Mammary epithelial cell (primary cell): ENCODE data around the gene RBL1.

Source experiments
- EZH2 ChIP-seq: IDR thresholded peaks from 2 replicates; pipeline ENCODE4 v1.6.1; 2012; ENCODE audit warnings: low read length, inconsistent platforms, borderline replicate concordance
- TF ChIP-seq, protein P1 (sequence below), 2 donors: IDR thresholded peaks in 1 of 2; conservative IDR thresholded peaks in 1 of 2; 2 replicates each; pipeline ENCODE4 v1.5.1; 2011 to 2012; ENCODE audit warnings: inconsistent platforms in 2 of 2, low read length in 2 of 2, mild to moderate bottlenecking in 2 of 2, control low read depth in 1 of 2, low read depth in 1 of 2; ENCODE audit not compliant: insufficient read depth in 1 of 2; ENCODE audit errors: extremely low read depth in 1 of 2

- TF ChIP-seq, protein P1, sequence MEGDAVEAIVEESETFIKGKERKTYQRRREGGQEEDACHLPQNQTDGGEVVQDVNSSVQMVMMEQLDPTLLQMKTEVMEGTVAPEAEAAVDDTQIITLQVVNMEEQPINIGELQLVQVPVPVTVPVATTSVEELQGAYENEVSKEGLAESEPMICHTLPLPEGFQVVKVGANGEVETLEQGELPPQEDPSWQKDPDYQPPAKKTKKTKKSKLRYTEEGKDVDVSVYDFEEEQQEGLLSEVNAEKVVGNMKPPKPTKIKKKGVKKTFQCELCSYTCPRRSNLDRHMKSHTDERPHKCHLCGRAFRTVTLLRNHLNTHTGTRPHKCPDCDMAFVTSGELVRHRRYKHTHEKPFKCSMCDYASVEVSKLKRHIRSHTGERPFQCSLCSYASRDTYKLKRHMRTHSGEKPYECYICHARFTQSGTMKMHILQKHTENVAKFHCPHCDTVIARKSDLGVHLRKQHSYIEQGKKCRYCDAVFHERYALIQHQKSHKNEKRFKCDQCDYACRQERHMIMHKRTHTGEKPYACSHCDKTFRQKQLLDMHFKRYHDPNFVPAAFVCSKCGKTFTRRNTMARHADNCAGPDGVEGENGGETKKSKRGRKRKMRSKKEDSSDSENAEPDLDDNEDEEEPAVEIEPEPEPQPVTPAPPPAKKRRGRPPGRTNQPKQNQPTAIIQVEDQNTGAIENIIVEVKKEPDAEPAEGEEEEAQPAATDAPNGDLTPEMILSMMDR (conservative IDR thresholded peaks at IDR 0.05 in 1 of 2, IDR thresholded peaks at IDR 0.05 in 1 of 2; ENCODE audit: extremely low read depth in 1 of 2, insufficient read depth in 1 of 2, low read depth in 1 of 2, low read length in 2 of 2), result no peak
- no peak for TF ChIP-seq EZH2
Observed at GRCh38 chr20:36989797-36990196, 106.0 kb downstream of the RBL1 start.
